NB4 (cell line): ENCODE results near the gene GPRC5A.

ENCODE experiments used
- POLR2A ChIP-seq: IDR thresholded peaks from 2 replicates; pipeline ENCODE4 v1.6.1; 2011; ENCODE audit warnings: mild to moderate bottlenecking; ENCODE audit not compliant: insufficient read length; ENCODE audit errors: extremely low read depth
- TF ChIP-seq, protein P1 (sequence below): IDR thresholded peaks from one replicate; pipeline ENCODE4 v1.5.1; 2012; ENCODE audit warnings: low read depth, low read length

DNA sequence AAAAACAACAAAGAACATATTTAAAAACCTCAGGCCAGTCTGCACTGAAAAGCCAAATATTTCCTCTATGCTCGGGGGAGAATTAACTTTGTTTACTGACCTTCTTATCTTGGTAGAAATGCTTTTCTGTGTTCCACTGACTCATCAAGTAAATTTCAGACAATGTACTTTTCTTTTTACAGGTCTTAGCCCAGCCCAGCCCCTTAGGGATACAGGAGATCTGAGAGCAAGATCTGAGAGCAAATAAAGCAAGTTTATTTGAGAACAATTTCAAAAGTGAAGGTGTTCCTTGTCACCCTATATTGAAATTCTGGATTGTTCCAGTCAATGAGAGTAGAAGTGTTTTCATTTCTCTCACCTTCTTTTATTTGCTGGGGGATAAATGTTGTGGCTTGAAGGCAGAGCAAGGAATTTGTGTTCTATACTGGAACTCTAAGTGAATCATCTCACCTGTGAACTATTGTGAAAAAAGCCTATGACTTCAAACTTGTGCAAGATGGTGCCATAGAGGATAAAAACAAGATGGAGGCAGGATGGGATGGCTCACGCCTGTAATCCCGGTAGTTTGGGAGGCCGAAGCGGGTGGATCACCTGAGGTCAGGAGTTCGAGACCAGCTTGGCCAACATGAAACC lies 7.9 kb upstream of the GPRC5A start:
- no peak for TF ChIP-seq POLR2A
- TF ChIP-seq, protein P1, sequence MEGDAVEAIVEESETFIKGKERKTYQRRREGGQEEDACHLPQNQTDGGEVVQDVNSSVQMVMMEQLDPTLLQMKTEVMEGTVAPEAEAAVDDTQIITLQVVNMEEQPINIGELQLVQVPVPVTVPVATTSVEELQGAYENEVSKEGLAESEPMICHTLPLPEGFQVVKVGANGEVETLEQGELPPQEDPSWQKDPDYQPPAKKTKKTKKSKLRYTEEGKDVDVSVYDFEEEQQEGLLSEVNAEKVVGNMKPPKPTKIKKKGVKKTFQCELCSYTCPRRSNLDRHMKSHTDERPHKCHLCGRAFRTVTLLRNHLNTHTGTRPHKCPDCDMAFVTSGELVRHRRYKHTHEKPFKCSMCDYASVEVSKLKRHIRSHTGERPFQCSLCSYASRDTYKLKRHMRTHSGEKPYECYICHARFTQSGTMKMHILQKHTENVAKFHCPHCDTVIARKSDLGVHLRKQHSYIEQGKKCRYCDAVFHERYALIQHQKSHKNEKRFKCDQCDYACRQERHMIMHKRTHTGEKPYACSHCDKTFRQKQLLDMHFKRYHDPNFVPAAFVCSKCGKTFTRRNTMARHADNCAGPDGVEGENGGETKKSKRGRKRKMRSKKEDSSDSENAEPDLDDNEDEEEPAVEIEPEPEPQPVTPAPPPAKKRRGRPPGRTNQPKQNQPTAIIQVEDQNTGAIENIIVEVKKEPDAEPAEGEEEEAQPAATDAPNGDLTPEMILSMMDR, result no peak
